HG02870 (cell line): ENCODE data around the gene PROM1.

Experiments
- ATAC-seq: cut with Tn5 transposase; IDR thresholded peaks from one replicate; pipeline ENCODE4 v1.9.1; 2021; ENCODE audit warnings: mild to moderate bottlenecking, moderate library complexity; ENCODE audit not compliant: unreplicated experiment

Gene PROM1

DNA sequence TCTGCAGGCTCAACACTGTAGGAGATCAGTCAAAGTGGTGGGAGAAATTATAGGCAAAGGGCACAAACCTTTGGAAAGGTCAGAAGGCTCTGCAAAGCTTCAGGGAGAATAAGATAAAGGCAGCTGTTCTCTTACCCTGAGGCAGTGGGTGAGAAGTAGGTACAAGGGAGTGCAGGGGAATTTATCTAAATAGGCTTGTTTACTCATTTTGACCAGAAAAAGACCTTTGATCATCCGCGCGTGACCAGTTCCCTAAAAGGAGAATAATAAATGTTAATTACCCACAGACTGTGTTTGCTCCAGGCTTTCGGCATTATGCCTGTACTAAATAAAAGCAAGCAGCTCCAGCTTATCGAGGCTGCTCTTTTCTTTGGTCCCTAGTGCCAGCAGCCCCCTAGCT, 130.2 kb downstream of the PROM1 start:
- ATAC-seq: no peak

- ATAC-seq: no peak
Observed at GRCh38 chr4:15951781-15952180, 132.0 kb downstream of the PROM1 start.

- ATAC-seq: no peak
Observed at GRCh38 chr4:15948826-15949225, 135.0 kb downstream of the PROM1 start.

- no peak for ATAC-seq
Observed at GRCh38 chr4:15947684-15948083, 136.1 kb downstream of the PROM1 start.

GRCh38 chr4:15945516-15945915, 138.3 kb downstream of the PROM1 start:
- no peak for ATAC-seq

- ATAC-seq: no peak
Observed at GRCh38 chr4:15944895-15945294, 138.9 kb downstream of the PROM1 start.

- ATAC-seq: no peak
Observed at GRCh38 chr4:15942283-15942682, 141.5 kb downstream of the PROM1 start.

GRCh38 chr4:15938640-15939039, 145.2 kb downstream of the PROM1 start, which contains the start of gene FGFBP1:
Gene FGFBP1, minus strand, starts transcription at chr4:15938740. Its CDS starts 2,108 bp downstream, at chr4:15936632.
- ATAC-seq: no peak

GRCh38 chr4:15938182-15938581, 145.6 kb downstream of the PROM1 start:
- ATAC-seq: no peak

DNA sequence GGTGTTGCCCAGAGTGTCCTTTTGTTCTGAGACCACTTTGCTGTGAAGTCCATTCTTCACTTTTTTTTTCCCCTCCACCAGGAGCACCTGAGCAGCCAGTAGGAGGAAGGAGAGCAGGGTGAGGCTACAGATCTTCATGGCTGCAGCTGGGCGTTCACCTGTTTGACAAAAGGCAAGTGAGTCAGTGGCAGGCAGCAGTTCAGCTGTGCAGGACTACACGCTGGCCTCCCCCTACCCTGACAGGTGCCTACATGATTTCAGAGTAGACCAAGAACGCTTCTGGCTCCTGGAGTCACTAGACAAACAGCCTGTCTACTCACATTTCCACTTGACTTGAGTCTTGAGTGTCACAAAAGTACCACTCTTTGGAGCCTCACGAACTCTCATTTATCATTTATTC, 147.3 kb downstream of the PROM1 start:
- ATAC-seq: no peak

GRCh38 chr4:15935504-15936402, 148.1 kb downstream of the PROM1 start:
- no peak for ATAC-seq

GRCh38 chr4:15934259-15934658, 149.6 kb downstream of the PROM1 start:
- no peak for ATAC-seq

GRCh38 chr4:15931451-15932210, 152.2 kb downstream of the PROM1 start:
- ATAC-seq: no peak

DNA sequence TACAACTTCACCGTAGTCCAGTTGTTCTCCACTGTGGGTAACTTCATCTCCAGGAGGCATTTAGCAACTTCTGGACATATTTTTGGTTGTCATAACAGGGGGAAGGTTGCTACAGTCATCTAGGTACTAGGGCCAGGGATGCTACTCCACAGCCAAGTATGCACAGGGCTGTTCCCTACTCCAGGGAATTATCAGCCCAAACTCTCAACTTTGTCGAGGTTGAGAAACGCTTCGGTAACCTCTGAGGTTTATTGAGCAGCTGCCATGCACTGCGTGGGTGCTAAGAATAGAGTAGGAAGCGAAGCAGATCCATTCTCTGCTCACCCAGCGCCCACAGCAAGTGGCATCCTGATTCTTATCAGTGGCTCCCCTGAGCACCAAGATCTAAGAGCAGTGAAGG, 153.5 kb downstream of the PROM1 start:
- ATAC-seq: no peak

GRCh38 chr4:15929540-15929939, 154.3 kb downstream of the PROM1 start:
- no peak for ATAC-seq

- no peak for ATAC-seq
Observed at GRCh38 chr4:15928883-15929282, 154.9 kb downstream of the PROM1 start.

GRCh38 chr4:15926486-15926885, 157.3 kb downstream of the PROM1 start:
- no peak for ATAC-seq

DNA sequence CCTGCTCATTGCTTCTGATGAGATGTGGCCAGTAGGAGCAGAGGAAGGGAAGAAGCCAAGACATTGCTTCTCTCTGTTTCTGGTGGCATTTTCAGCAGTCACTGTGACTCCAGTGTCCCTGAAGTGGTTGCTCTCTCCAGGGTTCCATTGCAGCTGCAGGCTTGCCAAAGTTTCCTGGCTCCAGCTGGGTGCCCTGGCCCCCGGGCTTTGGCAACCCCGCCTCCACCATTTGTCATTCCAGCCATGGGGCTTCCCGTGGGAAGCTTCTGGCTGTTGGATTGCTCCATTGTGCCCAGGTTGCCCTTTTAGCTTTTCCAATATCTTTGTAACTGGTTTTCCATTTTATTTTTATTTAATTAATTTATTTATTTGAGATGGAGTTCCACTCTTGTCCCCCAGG, 158.0 kb downstream of the PROM1 start:
- ATAC-seq: no peak

DNA sequence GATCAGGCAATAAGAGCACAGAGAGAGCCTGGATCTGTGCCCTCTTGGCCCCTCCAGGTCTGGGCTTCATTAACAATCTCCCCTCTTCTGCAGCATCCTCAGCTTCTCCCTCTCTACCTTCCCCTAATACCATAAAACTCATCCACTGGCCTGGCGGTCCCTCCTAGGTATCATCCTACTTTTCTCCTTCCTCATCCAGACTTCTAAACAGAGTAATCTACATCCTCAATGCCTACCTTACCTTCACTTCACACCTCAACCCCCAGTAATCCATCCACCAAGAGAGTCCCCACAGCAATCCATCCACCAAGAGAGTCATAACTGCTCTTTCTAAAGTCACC, 162.3 kb downstream of the PROM1 start:
- no peak for ATAC-seq

GRCh38 chr4:15920723-15921591, 162.9 kb downstream of the PROM1 start:
- no peak for ATAC-seq

- ATAC-seq: no peak
Observed at GRCh38 chr4:15918484-15919129, 165.2 kb downstream of the PROM1 start.
